Posterior vena cava (tissue), 2 donors: Measurements from ENCODE around the gene ZFYVE9. TPM values are rescaled to one million over a fixed set of nuclear protein-coding genes. Genes with fewer than 3 reads are reported as not detected.
"Not testable (repeated sequence)": the region's sequence is repeated elsewhere in the genome, so short reads cannot be mapped to it uniquely, and the experiment has no call there.

Source experiments
- DNase-seq: peaks from one replicate; pipeline ENCODE4 v3.0.0-alpha.2; 2020; ENCODE audit warnings: low spot score
- intact Hi-C, 2 donors: fragments of 100-400 bp; cut with DNase I; formaldehyde crosslinking; loops; one replicate each; pipeline versions ENCODE4 v1.14.1 to v1.14.2; 2022 to 2023
- total RNA-seq, 2 donors: library from RNA; stranded (reverse); fragmentation: NEBNext Ultra II Directional; extraction: Animal tissue kit (Norgen Biotek cat#: 25700); gene quantifications; one replicate each; pipeline ENCODE4 v1.2.1, GENCODE V29; 2021
- donor health status: DM: yes; HTN: yes; CAD: no.
- donor health status: DM: yes; HTN: yes; CAD: no.

ZFYVE9 gene
- total RNA-seq, 2 donors from 2014 or later: 19.0 to 19.8 TPM

- intact Hi-C loops: no loop called here
These were observed 1.0 kb upstream of the ZFYVE9 start for GRCh38 chr1:52140633-52141512.

GRCh38 chr1:52142220-52143183 is 613 bp downstream of the ZFYVE9 start:
- intact Hi-C loops: no loop called here

More at GRCh38 chr1:52140633-52141512, 1.0 kb upstream of the ZFYVE9 start:
- no peak for DNase-seq

GRCh38 chr1:52145137-52145536 is 3.2 kb downstream of the ZFYVE9 start:
- no peak for DNase-seq
- intact Hi-C loops: no loop called here

More at GRCh38 chr1:52142220-52143183, 613 bp downstream of the ZFYVE9 start:
- DNase-seq: peak; percentile 83

GRCh38 chr1:52150445-52150844 is 8.6 kb downstream of the ZFYVE9 start:
- DNase-seq, intact Hi-C loops: not testable (repeated sequence)

- intact Hi-C loops: no loop called here
These were observed 9.1 kb downstream of the ZFYVE9 start for GRCh38 chr1:52150946-52151345.

GRCh38 chr1:52152572-52152971 is 10.7 kb downstream of the ZFYVE9 start:
- no peak for DNase-seq
- intact Hi-C loops: no loop called here

More at GRCh38 chr1:52150946-52151345, 9.1 kb downstream of the ZFYVE9 start:
- no peak for DNase-seq

- intact Hi-C loops: no loop called here
These were observed 11.1 kb downstream of the ZFYVE9 start for GRCh38 chr1:52153010-52153409.

GRCh38 chr1:52153898-52154297 is 12.0 kb downstream of the ZFYVE9 start:
- intact Hi-C loops: no loop called here
- DNase-seq: no peak

More at GRCh38 chr1:52153010-52153409, 11.1 kb downstream of the ZFYVE9 start:
- no peak for DNase-seq

- intact Hi-C loops: no loop called here
- DNase-seq: no peak
These were observed 14.6 kb downstream of the ZFYVE9 start for GRCh38 chr1:52156460-52156859.

GRCh38 chr1:52157582-52157981 is 15.7 kb downstream of the ZFYVE9 start:
- intact Hi-C loops: no loop called here
- DNase-seq: no peak

- intact Hi-C loops: no loop called here
- DNase-seq: no peak
These were observed 16.3 kb downstream of the ZFYVE9 start for GRCh38 chr1:52158218-52158617.

- DNase-seq: no peak
- intact Hi-C loops: no loop called here
These were observed 17.3 kb downstream of the ZFYVE9 start for GRCh38 chr1:52159033-52159789.

- intact Hi-C loops: loop anchor here in 1 of 2 donors (10.0 kb wide), 1 partner anchor 72 kb away; no protein-coding TSS in a partner anchor
- DNase-seq: no peak
These were observed 21.1 kb downstream of the ZFYVE9 start for GRCh38 chr1:52162947-52163346.

GRCh38 chr1:52164604-52165003 is 22.7 kb downstream of the ZFYVE9 start:
- intact Hi-C loops: loop anchor here in 1 of 2 donors (10.0 kb wide), 1 partner anchor 70 kb away; no protein-coding TSS in a partner anchor
- no peak for DNase-seq

GRCh38 chr1:52166996-52167753 is 25.3 kb downstream of the ZFYVE9 start:
- DNase-seq: no peak
- intact Hi-C loops: loop anchor here in 1 of 2 donors (10.0 kb wide), 1 partner anchor 68 kb away; no protein-coding TSS in a partner anchor

- no peak for DNase-seq
- intact Hi-C loops: loop anchor here in 1 of 2 donors (10.0 kb wide), 1 partner anchor 66 kb away; no protein-coding TSS in a partner anchor
These were observed 26.6 kb downstream of the ZFYVE9 start for GRCh38 chr1:52168373-52169080.

- DNase-seq, intact Hi-C loops: not testable (repeated sequence)
These were observed 29.3 kb downstream of the ZFYVE9 start for GRCh38 chr1:52171149-52171548.
